DOHH2 (cell line): ENCODE data around the gene LZTR1.

Experiments used
- H3F3A ChIP-seq: fragments of 200-600 bp; sonication (generic), shearing (Covaris generic); 2 replicates; pipeline ENCODE4 v1.6.0; 2016; ENCODE audit warnings: antibody characterized with exemption, mild to moderate bottlenecking; ENCODE audit not compliant: control insufficient read depth, insufficient read depth
- H3K27ac ChIP-seq: fragments of 200-600 bp; sonication (generic); 2 replicates; pipeline ENCODE4 v1.5.1; 2014; ENCODE audit warnings: low read depth, mild to moderate bottlenecking, low read length, moderate library complexity
- H3K27me3 ChIP-seq: fragments of 200-600 bp; sonication (generic); 2 replicates; pipeline ENCODE4 v1.6.1; 2014; ENCODE audit warnings: mild to moderate bottlenecking, low read length, mixed read lengths; ENCODE audit not compliant: control insufficient read depth
- H3K36me3 ChIP-seq: fragments of 200-600 bp; sonication (generic); 2 replicates; pipeline ENCODE4 v1.6.1; 2014; ENCODE audit warnings: mild to moderate bottlenecking, low read length, moderate library complexity, mixed read lengths; ENCODE audit not compliant: control insufficient read depth
- H3K4me1 ChIP-seq: fragments of 200-600 bp; sonication (generic); 2 replicates; pipeline ENCODE4 v1.6.1; 2014; ENCODE audit warnings: mild to moderate bottlenecking, low read length, mixed read lengths; ENCODE audit not compliant: control insufficient read depth
- H3K4me2 ChIP-seq: fragments of 200-600 bp; sonication (generic); 2 replicates; pipeline ENCODE4 v1.6.0; 2014; ENCODE audit warnings: mild to moderate bottlenecking, low read length, moderate library complexity
- H3K4me3 ChIP-seq: fragments of 200-600 bp; sonication (generic); 2 replicates; pipeline ENCODE4 v1.5.1; 2014; ENCODE audit warnings: mild to moderate bottlenecking, low read length, mixed read lengths
- H3K79me2 ChIP-seq: fragments of 200-600 bp; sonication (generic); 2 replicates; pipeline ENCODE4 v1.6.1; 2014; ENCODE audit warnings: mild to moderate bottlenecking, low read length, mixed read lengths; ENCODE audit not compliant: control insufficient read depth
- H3K9me2 ChIP-seq: fragments of 200-600 bp; sonication (generic); replicated peaks from 2 replicates; pipeline ENCODE4 v1.6.1; 2014; ENCODE audit warnings: mild to moderate bottlenecking, low read length, mixed read lengths; ENCODE audit not compliant: control insufficient read depth
- H3K9me3 ChIP-seq: fragments of 200-600 bp; sonication (generic); 2 replicates; pipeline ENCODE4 v1.6.1; 2014; ENCODE audit warnings: antibody characterized with exemption, low read length, mixed read lengths; ENCODE audit not compliant: control insufficient read depth, insufficient read depth
- H4K20me1 ChIP-seq: fragments of 200-600 bp; sonication (generic); 2 replicates; pipeline ENCODE4 v1.6.0; 2014; ENCODE audit warnings: low read depth, mild to moderate bottlenecking, antibody characterized with exemption, low read length, moderate library complexity; ENCODE audit not compliant: control insufficient read depth, insufficient read depth
- EZH2phosphoT487 ChIP-seq: fragments of 200-600 bp; sonication (generic); IDR thresholded peaks from 2 replicates; pipeline ENCODE4 v1.6.1; 2017; ENCODE audit warnings: borderline replicate concordance, mild to moderate bottlenecking, antibody characterized with exemption, low read length, moderate library complexity, mixed read lengths
- TF ChIP-seq, protein P1 (sequence below): fragments of 200-600 bp; sonication (generic); IDR thresholded peaks from one replicate; pipeline ENCODE4 v1.5.1; 2014; ENCODE audit warnings: antibody characterized with exemption, mild to moderate bottlenecking, low read depth, low read length; ENCODE audit not compliant: poor library complexity, severe bottlenecking

LZTR1 gene

DNA sequence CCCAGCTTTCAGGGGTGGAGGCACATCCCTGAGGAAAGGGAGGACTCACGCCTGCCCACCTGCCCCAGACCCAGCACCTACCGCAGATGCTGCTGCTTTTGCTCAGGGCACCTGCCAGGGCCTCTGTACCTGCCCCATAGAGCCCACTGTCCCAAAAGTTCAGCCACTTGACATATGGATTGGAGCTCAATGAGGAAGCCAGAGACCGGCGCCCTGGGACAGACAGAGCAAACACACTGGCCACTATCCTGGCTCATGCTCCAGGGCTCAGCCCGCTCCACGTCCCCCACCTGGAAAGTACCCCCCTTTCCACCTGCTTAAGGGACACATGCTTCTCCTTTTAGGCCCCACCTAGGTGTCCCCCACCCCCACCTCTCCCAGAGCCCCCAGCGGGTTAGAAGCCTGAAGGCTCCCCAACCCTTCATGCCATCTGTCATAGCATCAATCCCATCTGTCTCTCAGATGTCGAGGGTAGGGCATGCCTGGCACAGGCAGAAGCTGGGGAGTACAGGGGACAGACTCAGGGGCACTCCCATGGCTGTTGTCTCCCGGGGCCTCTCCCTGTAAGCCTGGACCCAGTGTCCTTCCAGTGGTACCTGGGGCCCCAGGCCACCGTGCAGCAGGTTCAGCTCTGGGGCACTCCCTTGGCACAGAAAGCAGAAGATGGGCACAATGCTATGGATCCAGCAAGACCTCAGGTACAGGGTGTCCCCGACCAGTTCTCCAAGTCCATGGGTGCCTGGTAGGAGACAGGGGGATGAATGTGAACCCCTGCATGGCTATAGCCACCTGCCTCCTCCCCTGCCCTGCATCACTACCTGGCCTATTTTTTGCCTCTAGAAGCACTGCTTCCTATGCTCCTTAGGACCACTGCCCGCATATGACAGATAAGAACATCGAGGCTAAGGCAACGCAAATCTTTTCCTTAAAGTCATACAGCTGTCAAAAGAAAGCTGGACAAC is 30.6 kb downstream of the LZTR1 start:
- peaks cover 21% of the 10 kb centered on the region for H3K4me1 ChIP-seq

DNA sequence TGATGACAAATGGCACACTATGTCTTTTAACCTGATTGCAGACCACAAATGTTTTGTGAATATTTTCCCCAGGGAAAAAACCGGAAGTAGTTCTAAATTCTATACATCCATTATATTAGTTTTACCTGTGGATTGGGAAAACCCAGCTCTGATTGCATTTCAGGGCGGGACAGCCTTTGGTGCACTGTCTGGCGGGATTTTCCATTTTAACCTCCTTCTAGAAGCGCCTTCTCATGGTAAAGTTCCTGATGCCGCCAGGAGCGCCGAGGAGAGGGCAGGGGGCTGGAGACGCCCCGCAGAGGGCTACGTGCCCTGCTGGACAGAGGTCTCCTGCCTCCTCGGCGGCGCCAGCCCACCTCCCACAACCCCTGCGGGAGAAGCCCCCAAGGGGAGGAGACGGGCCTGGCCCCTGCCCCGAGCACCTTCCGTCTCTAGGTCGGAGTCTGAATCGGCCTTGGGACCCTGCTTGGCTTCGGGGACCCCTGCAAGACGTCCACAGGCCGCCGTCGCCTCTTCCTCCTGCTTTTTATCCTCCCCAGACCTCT is 31.6 kb downstream of the LZTR1 start:
- H3F3A ChIP-seq: no peaks in the 10 kb centered on the region
- no peak overlapping the region for H3K27ac ChIP-seq
- H3K4me3 ChIP-seq: peak overlapping the region; percentile 73
- no peaks in the 10 kb centered on the region for H4K20me1 ChIP-seq
- H3K4me2 ChIP-seq: peak overlapping the region; percentile 90
- no peaks in the 10 kb centered on the region for H3K36me3 ChIP-seq
- H3K9me3 ChIP-seq: no peaks in the 10 kb centered on the region
- no peaks in the 10 kb centered on the region for H3K9me2 ChIP-seq
- H3K79me2 ChIP-seq: no peaks in the 10 kb centered on the region
- peaks cover 11% of the 10 kb centered on the region; the same call in 1 of the 2 replicates for H3K27me3 ChIP-seq
- no peak for TF ChIP-seq EZH2phosphoT487
- TF ChIP-seq, protein P1, sequence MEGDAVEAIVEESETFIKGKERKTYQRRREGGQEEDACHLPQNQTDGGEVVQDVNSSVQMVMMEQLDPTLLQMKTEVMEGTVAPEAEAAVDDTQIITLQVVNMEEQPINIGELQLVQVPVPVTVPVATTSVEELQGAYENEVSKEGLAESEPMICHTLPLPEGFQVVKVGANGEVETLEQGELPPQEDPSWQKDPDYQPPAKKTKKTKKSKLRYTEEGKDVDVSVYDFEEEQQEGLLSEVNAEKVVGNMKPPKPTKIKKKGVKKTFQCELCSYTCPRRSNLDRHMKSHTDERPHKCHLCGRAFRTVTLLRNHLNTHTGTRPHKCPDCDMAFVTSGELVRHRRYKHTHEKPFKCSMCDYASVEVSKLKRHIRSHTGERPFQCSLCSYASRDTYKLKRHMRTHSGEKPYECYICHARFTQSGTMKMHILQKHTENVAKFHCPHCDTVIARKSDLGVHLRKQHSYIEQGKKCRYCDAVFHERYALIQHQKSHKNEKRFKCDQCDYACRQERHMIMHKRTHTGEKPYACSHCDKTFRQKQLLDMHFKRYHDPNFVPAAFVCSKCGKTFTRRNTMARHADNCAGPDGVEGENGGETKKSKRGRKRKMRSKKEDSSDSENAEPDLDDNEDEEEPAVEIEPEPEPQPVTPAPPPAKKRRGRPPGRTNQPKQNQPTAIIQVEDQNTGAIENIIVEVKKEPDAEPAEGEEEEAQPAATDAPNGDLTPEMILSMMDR: no peak
- peaks cover 21% of the 10 kb centered on the region for H3K4me1 ChIP-seq

More for the DNA sequence above, 30.6 kb downstream of the LZTR1 start:
- H3K9me2 ChIP-seq: no peaks in the 10 kb centered on the region
- H3K36me3 ChIP-seq: no peaks in the 10 kb centered on the region
- peak overlapping the region; percentile 73; the same call in 1 of the 2 replicates for H3K4me3 ChIP-seq
- H3K27me3 ChIP-seq: peaks cover 11% of the 10 kb centered on the region; the same call in 1 of the 2 replicates
- no peaks in the 10 kb centered on the region for H3K79me2 ChIP-seq
- no peak overlapping the region; the same call in 1 of the 2 replicates for H3K4me2 ChIP-seq
- H4K20me1 ChIP-seq: no peaks in the 10 kb centered on the region
- no peaks in the 10 kb centered on the region for H3F3A ChIP-seq
- H3K9me3 ChIP-seq: no peaks in the 10 kb centered on the region
- TF ChIP-seq, protein P1: no peak
- no peak overlapping the region for H3K27ac ChIP-seq

DNA sequence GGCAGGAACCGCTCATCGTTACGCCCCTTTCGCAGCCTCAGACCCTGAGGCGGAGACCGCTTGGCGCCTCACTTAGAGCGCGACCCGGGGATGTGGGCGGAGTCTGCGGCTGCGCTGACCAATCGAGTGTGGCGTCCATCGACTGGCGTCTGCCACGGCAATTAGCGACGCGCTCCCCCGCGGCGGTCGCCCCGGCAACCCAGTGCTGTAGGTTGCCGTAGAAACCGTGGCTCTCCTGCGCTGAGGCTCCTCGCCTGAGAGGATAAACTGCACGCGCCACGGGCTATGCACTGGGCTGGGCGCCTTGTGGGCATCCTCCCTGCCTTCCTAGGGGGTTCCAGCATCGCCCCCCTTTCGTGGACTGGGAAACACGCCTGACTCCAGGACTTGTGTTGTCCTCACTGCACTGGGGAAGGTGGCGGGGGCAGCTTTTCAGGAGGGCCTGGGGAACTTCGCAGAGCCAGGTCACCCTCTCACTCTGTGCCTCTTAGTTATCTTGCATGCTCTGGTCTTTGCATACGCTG is 32.2 kb downstream of the LZTR1 start:
- Histone ChIP-seq H3K4me2 (peak overlapping the region; percentile 90), H3K9me2 (no peaks in the 10 kb centered on the region), H3K79me2 (no peaks in the 10 kb centered on the region), H4K20me1 (no peaks in the 10 kb centered on the region), H3K4me3 (peak overlapping the region; percentile 73), H3K27me3 (peaks cover 11% of the 10 kb centered on the region; the same call in 1 of the 2 replicates), H3F3A (no peaks in the 10 kb centered on the region), H3K27ac (no peak overlapping the region), H3K4me1 (peaks cover 21% of the 10 kb centered on the region), H3K9me3 (no peaks in the 10 kb centered on the region), H3K36me3 (no peaks in the 10 kb centered on the region)
- TF ChIP-seq, protein P1: no peak
- TF ChIP-seq EZH2phosphoT487: no peak
